HG03342 (cell line): Measurements from ENCODE around the gene GRB2.
"Not testable (repeated sequence)": the region's sequence is repeated elsewhere in the genome, so short reads cannot be mapped to it uniquely, and the experiment has no call there.

Experiments
- ATAC-seq: cut with Tn5 transposase; IDR thresholded peaks from one replicate; pipeline ENCODE4 v1.9.1; 2021; ENCODE audit warnings: mild to moderate bottlenecking, moderate library complexity; ENCODE audit not compliant: unreplicated experiment

The GRB2 gene

GRCh38 chr17:75325827-75326225, 79.7 kb downstream of the GRB2 start:
- ATAC-seq, result no peak

DNA sequence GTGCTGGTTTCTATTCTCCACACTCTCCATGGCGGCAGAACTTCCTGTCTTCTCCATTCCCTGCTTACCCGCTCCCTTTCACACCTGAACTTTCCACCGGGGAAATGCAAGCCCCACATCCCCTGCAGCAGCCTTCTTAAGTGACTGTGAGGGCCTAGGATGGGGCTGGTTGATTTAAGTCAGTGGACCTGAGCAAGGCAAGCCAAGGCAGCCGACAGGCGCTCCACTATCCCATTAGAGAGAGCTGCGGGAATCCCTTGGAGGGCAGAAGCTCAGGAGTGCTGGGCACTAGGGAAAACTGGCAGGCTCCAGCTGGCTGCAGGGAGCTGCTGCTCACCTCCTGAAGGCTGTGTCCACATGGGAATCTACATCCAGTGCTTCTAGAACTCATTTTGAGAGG, 80.1 kb downstream of the GRB2 start:
- no peak for ATAC-seq

GRCh38 chr17:75321506-75321905, 84.0 kb downstream of the GRB2 start:
- ATAC-seq, result no peak

GRCh38 chr17:75319904-75320691, 85.4 kb downstream of the GRB2 start:
- peak; percentile 41 for ATAC-seq

GRCh38 chr17:75318615-75319222, 86.8 kb downstream of the GRB2 start:
- ATAC-seq, result no peak

DNA sequence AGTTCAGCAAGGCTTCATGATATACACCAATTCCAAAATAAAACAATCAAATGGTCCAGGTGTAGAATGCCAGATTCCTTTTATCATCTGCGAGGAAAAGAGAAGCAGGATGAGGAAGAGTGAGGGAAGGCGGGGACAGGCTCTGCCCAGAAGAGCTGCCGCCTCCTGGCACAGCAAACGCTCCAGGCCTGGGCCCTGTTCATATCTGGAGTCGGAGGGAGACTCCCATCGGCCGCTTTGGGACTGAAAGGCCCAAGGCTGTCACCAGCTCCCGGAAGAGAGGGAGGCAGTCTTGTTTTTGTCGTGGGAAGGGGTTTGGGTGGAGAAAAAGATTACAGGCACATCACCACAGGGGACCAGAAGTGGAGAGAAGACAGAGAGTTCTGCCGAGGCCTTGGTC, 87.3 kb downstream of the GRB2 start:
- no peak for ATAC-seq

GRCh38 chr17:75317671-75318070, 87.8 kb downstream of the GRB2 start:
- no peak for ATAC-seq

DNA sequence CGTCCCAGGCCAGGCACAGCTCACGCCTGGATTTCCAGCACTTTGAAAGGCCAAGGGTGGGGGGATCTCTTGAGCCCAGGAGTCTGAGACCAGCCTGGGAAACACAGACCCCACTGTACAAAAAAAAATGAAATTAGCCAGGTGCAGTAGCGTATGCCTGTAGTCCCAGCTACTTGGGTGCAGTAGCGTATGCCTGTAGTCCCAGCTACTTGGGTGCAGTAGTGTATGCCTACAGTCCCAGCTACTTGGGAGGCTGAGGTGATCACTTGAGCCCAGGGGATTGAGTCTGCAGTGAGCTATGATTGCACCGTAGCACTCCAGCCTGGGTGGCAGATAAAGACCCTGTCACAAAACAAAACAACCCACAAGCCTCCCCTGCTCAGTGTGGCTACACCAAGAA, 89.2 kb downstream of the GRB2 start:
- ATAC-seq, result no peak

- no peak for ATAC-seq
These were observed 89.8 kb downstream of the GRB2 start for GRCh38 chr17:75315541-75316243.

- ATAC-seq, result peak; percentile 38
These were observed 91.4 kb downstream of the GRB2 start for GRCh38 chr17:75313941-75314551.

DNA sequence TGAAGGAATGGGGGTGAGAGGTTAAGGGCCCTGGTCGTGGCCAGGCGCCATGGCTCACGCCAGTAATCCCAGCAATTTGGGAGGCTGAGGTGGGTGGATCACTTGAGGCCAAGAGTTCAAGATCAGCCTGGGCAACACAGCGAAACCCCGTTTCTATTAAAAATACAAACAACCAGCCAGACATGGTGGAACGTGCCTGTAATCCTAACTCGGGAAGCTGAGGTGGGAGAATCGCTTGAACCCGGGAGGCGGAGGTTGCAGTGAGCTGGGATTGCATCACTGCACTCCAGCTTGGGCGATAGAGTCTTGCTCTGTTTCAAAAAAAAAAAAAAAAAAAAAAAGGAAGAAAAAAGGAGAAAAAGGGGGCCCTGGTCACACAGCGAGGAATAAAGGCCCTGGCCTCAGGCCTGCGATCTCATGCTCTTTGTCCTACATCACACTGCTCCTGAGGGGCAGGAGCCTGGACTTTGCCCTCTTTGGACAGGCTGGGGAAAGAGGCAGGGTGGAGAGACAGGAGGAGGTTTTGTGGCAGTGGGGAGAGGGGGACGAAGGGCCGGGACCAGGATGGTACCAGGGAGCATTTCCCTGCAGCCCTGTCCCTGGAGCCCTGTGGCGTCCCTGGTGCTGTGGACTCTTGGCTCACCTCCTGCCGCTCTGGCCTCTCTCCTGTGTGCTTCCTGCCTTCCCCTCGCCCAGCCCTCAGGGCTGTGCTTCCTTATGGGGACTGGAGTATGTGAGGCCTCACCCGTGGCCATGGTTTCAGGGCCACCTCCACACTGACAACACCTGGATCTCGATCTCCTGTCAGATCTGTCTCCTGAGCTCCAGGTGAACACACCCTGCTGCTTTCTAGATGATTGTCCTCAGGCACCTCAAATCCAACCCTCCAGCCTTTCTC, 96.5 kb downstream of the GRB2 start:
- ATAC-seq, result no peak

DNA sequence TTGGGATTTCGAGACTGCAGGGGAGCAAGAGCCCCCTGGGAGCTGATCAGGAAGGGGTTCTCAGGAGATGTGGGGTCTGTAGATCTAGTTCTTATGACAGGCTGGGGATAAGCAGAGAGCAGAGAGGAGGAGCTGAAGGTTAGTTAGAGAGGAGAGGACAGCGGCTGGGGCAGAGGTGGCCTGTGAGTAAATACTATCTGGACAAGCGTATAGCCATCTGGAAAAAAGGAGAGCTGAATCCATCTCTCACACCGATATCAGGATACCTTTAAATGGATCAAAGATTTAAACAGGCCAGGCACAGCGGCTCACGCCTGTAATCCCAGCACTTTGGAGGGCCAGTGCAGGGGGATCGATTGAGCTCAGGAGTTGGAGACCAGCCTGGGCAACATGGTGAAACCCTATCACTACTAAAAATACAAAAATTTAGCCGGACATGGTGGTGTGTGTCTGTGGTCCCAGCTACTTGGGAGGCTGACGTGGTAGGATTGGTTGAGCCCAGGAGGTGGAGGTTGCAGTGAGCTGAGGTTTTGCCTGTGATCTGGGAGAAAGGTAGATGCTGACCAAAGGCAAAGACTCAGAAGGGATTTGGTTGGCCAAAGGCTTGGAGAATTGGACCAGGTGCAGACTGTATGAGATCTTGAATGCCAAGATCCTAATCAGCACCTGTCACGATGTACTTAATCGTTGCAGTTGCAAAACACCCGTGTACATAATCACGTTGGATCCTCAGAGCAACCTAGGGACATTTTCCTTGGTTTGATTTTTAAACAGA, 97.3 kb downstream of the GRB2 start:
- no peak for ATAC-seq

DNA sequence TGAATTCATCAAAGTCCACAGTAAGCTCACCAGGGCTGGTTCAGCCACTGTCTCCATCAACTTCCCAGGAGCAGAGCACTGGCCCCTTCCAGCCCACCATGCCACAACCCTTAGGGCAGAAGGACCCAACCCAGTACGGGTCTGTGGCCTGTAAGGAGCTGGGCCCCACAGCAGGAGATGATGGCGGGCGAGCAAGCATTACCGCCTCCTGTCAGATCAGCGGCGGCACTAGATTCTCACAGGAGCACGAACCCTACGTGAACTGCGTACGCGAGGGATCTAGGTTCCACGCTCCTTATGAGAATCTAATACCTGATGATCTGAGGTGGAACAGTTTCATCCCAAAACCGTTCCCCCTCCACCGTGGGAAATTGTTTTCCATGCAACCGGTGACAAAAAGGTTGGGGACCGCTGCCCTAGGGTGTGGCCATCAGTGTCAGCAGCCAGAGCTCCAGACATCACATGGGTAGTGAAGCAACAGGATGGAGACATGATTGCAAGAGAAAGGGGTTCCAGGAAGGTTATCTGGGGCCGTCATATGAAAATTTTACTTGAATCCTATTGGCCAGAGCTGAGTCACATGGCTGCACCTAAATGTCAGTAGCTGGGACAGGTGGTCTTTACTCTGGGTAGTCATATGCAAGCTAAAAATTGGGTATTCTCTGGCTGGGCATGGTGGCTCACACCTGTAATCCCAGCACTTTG, 103.8 kb downstream of the GRB2 start:
- no peak for ATAC-seq

DNA sequence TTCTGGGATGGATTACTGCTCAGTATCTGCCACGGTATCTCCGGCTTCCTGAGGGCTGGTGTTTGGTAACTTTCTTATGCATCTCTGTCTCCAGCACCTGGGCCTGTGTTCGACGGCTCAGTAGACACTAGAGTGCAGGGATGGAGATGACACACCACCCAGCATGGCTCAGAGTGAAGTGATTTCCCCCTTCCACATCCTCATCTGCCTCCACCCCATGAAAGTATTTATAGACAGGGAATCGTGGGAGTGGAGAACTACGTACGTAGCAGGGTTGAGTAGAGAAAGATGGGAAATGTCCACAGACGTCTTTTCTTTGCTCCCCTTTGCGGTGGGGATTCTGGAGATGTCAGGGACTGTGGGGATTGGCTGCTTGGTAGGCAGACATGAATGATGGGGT, 104.4 kb downstream of the GRB2 start:
- no peak for ATAC-seq

DNA sequence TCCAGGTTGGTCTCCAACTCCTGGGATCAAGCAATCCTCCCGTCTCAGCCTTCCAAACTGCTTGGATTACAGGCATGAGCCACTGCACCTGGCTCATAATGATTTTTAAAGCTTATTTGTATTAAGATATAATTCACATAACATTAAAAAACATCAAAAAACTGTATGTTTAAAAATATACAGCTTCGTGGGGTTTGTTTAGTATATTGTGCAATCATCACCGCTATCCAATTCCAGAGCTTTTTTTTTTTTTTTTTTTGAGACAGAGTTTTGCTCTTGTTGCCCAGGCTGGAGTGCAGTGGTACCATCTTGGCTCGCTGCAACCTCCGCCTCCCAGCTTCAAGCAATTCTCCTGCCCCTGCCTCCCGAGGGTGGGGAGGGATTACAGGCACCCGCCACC, 105.2 kb downstream of the GRB2 start:
- ATAC-seq, result no peak

DNA sequence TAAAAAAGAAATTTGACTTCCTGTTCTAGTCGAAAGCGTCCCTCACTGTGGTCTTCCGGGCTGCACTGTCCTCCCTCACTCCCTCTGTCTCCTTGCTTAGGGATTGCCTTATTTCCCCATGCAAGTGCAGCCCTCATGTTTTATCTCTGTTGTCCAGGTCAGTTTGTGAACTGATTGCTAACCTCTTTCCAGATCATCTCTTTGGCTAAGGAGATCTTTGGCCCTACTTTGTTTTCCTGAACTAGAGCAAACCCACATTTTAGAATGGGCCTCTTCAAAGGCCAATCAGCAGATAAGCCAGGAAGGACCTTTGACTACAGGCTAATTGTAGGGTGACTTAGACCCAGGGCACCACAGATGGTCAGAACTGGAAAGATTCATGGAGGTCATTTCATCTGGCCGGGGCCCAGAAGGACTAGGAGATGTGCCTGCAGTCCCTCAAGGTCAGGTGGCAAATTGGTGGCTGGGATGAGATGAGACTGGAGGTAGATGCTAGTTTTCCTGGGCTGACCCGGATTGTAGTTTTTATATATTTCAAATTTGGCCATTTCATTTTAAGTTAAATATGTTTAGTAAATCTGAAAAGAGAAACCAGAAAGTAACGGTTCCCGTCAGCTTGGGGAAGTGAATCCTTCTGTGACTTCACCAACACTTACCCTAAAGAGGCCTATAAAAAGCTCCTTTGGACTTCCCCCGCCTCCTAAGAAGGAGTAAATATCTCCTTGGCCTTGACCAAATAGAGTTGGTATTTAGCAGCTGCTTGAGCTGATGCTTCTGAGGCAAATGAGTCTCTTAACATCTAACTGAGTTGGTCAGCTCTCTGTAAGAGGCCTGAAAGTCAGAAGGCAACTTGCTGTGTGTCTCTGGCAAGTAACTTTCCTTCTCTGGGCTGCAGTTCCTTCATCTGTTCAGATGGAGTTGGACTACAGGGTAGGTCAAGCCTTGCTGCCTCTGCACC, 110.0 kb downstream of the GRB2 start:
- ATAC-seq, result peak; percentile 64

GRCh38 chr17:75292810-75293448, 112.5 kb downstream of the GRB2 start:
- not testable (repeated sequence) for ATAC-seq
